ENCODE data around the gene DCST1. TPM values are rescaled to one million over a fixed set of nuclear protein-coding genes. Genes with fewer than 3 reads are reported as not detected.

Gene DCST1
- polyA plus RNA-seq, 1 experiment = not detected

DNA sequence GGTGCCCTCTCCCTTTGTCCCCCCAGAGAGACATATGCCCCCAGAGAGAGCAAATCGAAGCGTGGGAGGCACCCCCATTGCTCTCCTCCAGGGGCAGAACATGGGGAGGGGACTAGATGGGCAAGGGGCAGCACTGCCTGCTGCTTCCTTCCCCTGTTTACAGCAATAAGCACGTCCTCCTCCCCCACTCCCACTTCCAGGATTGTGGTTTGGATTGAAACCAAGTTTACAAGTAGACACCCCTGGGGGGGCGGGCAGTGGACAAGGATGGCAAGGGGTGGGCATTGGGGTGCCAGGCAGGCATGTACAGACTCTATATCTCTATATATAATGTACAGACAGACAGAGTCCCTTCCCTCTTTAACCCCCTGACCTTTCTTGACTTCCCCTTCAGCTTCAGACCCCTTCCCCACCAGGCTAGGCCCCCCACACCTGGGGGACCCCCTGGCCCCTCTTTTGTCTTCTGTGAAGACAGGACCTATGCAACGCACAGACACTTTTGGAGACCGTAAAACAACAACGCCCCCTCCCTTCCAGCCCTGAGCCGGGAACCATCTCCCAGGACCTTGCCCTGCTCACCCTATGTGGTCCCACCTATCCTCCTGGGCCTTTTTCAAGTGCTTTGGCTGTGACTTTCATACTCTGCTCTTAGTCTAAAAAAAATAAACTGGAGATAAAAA lies 53.4 kb downstream of the DCST1 start:
- Histone ChIP-seq H3K4me3 (ENCODE audit: low read depth, low read length) (no peak overlapping the region), H3K36me3 (ENCODE audit: control insufficient read depth, insufficient read depth, low read length) (no peaks in the 10 kb centered on the region), H3K27me3 (ENCODE audit: control insufficient read depth, insufficient read depth, low read length) (peaks cover 19% of the 10 kb centered on the region)
- POLR2A ChIA-PET = no interaction called here
- no peak for DNase-seq (ENCODE audit: low read depth)
- TF ChIP-seq, protein P1, sequence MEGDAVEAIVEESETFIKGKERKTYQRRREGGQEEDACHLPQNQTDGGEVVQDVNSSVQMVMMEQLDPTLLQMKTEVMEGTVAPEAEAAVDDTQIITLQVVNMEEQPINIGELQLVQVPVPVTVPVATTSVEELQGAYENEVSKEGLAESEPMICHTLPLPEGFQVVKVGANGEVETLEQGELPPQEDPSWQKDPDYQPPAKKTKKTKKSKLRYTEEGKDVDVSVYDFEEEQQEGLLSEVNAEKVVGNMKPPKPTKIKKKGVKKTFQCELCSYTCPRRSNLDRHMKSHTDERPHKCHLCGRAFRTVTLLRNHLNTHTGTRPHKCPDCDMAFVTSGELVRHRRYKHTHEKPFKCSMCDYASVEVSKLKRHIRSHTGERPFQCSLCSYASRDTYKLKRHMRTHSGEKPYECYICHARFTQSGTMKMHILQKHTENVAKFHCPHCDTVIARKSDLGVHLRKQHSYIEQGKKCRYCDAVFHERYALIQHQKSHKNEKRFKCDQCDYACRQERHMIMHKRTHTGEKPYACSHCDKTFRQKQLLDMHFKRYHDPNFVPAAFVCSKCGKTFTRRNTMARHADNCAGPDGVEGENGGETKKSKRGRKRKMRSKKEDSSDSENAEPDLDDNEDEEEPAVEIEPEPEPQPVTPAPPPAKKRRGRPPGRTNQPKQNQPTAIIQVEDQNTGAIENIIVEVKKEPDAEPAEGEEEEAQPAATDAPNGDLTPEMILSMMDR (IDR thresholded peaks at IDR 0.05; ENCODE audit: insufficient read depth, low read depth, low read length) = no peak
- CTCF ChIA-PET = interaction anchor here (0.6 to 4.7 kb wide), 14 partner anchors 9 to 131 kb away, joined by 3 to 147 read pairs (median 10); partner anchors contain the start of genes ADAM15, EFNA4, KRTCAP2 and PBXIP1

DNA sequence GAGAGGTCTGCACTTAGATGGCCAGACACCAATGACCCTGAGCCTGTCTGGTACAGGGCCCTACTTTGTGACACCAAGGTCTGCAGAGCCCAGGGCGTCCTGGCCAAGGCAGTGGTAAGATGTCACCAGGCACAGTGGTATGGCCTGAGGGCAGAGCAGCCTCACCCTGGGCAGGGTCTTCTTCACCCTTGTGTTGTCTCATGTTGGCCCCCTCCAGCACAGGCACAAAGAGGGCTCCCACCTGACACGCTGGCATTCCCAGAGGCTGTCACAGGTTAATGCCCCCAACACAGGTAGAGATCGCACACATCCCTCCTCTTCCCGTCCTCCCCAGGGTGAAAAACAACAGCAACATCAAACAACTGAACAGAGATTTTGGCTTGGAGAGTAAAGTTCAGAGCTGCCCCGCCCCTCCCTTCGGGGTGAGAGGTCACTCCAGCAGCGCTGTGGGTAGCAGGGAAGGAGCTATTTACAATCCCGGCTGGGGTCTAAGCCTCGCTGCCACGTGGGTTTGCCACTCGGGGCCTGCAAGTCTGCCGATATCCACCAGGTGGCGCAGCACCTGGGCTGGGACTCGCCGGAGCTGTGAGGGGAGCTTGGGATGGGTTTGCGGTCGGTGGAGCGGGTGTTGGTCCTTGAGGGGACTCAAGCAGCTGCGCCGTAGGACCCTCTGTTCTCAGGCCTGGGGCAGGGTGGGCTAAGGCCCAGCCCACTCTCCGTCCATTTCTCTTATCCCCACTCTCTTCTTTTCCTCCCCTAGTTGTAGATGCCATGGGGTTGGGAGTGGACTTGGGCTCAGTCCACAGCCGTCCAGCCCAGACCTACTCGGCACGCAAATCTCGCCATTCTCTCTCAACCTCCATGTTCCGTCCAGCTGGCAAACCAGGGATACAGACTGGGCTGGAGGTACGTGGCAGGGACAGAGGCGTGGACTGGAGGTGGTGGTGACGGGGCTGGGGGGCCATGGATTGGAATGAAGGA lies 57.7 kb downstream of the DCST1 start:
- H3K36me3 ChIP-seq (ENCODE audit: control insufficient read depth, insufficient read depth, low read length) = no peaks in the 10 kb centered on the region
- TF ChIP-seq, protein P1 (IDR thresholded peaks at IDR 0.05; ENCODE audit: insufficient read depth, low read depth, low read length) = peak; percentile 98
- ChIA-PET POLR2A (no interaction called here), CTCF (interaction anchor here (0.7 to 6.7 kb wide), 39 partner anchors 9 to 560 kb away, joined by 3 to 259 read pairs (median 5); partner anchors contain the start of genes ADAM15, EFNA3, EFNA4 and KRTCAP2)
- DNase-seq (ENCODE audit: low read depth) = no peak
- no peak overlapping the region for H3K4me3 ChIP-seq (ENCODE audit: low read depth, low read length)
- peaks cover 6% of the 10 kb centered on the region for H3K27me3 ChIP-seq (ENCODE audit: control insufficient read depth, insufficient read depth, low read length)

DNA sequence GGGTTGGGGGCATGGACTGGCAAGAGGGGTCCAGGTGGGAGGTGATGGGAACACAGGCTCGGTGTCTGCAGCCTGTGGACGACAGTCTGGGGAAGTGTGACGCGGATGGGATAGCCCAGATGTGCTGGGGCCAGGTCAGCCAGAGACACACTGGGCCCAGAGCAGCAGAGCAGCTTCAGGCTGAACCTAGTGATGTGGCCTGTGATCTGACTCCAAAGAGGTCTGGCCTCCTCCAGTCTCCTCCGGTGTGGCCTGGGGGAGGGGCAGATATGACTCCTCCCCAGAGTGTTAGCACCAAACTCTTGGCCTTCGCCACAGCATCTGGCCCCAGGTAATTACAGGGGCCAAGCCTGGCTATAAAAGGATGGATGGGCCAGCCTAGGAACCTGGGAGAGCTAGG lies 58.5 kb downstream of the DCST1 start:
- ChIA-PET CTCF (interaction anchor here (0.8 to 6.7 kb wide), 35 partner anchors 8 to 559 kb away, joined by 3 to 259 read pairs (median 5); partner anchors contain the start of genes ADAM15, EFNA3, EFNA4 and KRTCAP2), POLR2A (no interaction called here)
- Histone ChIP-seq H3K36me3 (ENCODE audit: control insufficient read depth, insufficient read depth, low read length) (no peaks in the 10 kb centered on the region), H3K27me3 (ENCODE audit: control insufficient read depth, insufficient read depth, low read length) (peaks cover 8% of the 10 kb centered on the region), H3K4me3 (ENCODE audit: low read depth, low read length) (no peak overlapping the region)
- TF ChIP-seq, protein P1 (IDR thresholded peaks at IDR 0.05; ENCODE audit: insufficient read depth, low read depth, low read length) = no peak
- no peak for DNase-seq (ENCODE audit: low read depth)

DNA sequence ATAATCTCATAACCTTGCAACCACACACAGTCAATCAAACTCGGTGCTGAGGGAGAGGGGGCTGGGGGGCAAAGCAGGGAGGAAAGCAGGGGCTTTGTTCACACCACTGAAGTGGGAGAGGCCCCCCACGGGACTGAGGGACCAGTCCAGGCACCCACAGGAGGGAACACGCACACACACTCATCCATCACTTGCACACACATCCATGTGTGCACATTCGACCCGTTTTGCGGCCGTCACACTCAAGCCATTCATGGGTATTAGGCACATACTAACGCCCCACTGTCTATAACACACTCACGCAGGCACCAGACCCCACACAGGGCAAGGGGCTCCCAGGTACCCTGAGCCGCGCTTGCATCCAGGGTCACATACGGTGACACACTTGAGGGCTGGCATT lies 59.0 kb downstream of the DCST1 start:
- CTCF ChIA-PET = interaction anchor here (1.7 to 6.7 kb wide), 9 partner anchors 24 to 82 kb away, joined by 5 to 259 read pairs (median 15); partner anchors contain the start of genes EFNA4 and KRTCAP2
- Histone ChIP-seq H3K4me3 (ENCODE audit: low read depth, low read length) (no peak overlapping the region), H3K36me3 (ENCODE audit: control insufficient read depth, insufficient read depth, low read length) (no peaks in the 10 kb centered on the region), H3K27me3 (ENCODE audit: control insufficient read depth, insufficient read depth, low read length) (peaks cover 8% of the 10 kb centered on the region)
- POLR2A ChIA-PET = no interaction called here
- DNase-seq (ENCODE audit: low read depth) = no peak
- TF ChIP-seq, protein P1 (IDR thresholded peaks at IDR 0.05; ENCODE audit: insufficient read depth, low read depth, low read length) = no peak

Measured in BJ (cell line).